ENCODE measurements around the gene AJAP1. TPM values are rescaled to one million over a fixed set of nuclear protein-coding genes. Genes with fewer than 3 reads are reported as not detected.

The AJAP1 gene
- total RNA-seq, 1 donor from 2014 or later, result 0.26 TPM

- Histone ChIP-seq H3K27me3 (ENCODE audit: control insufficient read depth, insufficient read depth, low read length) (no peaks in the 10 kb centered on the region), H3K4me3 (ENCODE audit: low read depth, low read length) (no peak overlapping the region), H3K36me3 (ENCODE audit: control insufficient read depth, insufficient read depth, low read length) (no peaks in the 10 kb centered on the region)
- DNase-seq (ENCODE audit: low read depth) (no peak), FAIRE-seq (no peak)
- TF ChIP-seq, protein P1, sequence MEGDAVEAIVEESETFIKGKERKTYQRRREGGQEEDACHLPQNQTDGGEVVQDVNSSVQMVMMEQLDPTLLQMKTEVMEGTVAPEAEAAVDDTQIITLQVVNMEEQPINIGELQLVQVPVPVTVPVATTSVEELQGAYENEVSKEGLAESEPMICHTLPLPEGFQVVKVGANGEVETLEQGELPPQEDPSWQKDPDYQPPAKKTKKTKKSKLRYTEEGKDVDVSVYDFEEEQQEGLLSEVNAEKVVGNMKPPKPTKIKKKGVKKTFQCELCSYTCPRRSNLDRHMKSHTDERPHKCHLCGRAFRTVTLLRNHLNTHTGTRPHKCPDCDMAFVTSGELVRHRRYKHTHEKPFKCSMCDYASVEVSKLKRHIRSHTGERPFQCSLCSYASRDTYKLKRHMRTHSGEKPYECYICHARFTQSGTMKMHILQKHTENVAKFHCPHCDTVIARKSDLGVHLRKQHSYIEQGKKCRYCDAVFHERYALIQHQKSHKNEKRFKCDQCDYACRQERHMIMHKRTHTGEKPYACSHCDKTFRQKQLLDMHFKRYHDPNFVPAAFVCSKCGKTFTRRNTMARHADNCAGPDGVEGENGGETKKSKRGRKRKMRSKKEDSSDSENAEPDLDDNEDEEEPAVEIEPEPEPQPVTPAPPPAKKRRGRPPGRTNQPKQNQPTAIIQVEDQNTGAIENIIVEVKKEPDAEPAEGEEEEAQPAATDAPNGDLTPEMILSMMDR (IDR thresholded peaks at IDR 0.05; ENCODE audit: insufficient read depth, low read length, severe bottlenecking), result no peak
Measured at GRCh38 chr1:4626560-4627319, 27.7 kb upstream of the AJAP1 start.

DNA sequence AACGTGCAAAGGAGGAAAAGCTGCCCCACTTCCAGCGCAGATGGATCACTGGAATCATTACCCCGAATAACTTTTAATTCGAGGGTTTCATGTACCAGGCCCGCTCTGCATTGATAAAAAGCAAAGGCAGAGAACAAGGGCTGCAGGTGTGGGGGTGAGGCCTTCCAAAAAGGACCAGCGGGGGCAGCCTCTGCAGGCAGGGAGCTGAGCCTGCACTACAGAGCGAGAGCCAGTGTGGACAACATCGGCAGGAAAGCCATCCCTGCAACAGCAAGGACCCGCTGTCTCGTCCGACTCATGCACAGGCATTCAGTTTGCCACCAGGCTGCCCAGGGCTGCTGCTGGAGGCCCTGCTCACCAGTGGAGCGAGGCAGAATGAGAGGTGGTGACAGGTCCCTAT lies 27.1 kb upstream of the AJAP1 start:
- no peak overlapping the region for H3K4me3 ChIP-seq (ENCODE audit: low read depth, low read length)
- no peaks in the 10 kb centered on the region for H3K36me3 ChIP-seq (ENCODE audit: control insufficient read depth, insufficient read depth, low read length)
- DNase-seq (ENCODE audit: low read depth) (no peak), FAIRE-seq (no peak)
- H3K27me3 ChIP-seq (ENCODE audit: control insufficient read depth, insufficient read depth, low read length), result no peaks in the 10 kb centered on the region
- TF ChIP-seq, protein P1 (IDR thresholded peaks at IDR 0.05; ENCODE audit: insufficient read depth, low read length, severe bottlenecking), result no peak

DNA sequence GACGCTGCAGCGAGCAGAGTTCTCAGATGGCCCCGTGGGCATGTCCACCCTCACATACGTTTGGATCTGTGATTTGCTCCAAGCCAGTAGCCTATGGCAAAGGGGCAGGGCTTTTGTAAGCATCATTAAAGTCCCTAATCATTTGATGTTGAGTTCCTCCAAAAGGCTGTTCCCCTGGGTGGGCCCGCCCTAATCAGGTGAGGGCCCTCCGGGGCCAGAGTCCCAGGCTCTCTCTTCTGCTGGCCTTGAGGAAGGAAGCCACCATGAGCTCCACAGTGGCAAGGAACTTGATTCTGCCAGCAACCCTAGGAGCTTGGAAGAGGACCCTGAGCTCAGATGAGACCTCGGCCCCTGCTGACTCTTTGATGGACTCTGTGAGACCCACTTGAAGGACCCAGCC lies 25.4 kb upstream of the AJAP1 start:
- Histone ChIP-seq H3K27me3 (ENCODE audit: control insufficient read depth, insufficient read depth, low read length) (no peaks in the 10 kb centered on the region), H3K36me3 (ENCODE audit: control insufficient read depth, insufficient read depth, low read length) (no peaks in the 10 kb centered on the region), H3K4me3 (ENCODE audit: low read depth, low read length) (no peak overlapping the region)
- TF ChIP-seq, protein P1 (IDR thresholded peaks at IDR 0.05; ENCODE audit: insufficient read depth, low read length, severe bottlenecking), result no peak
- DNase-seq (ENCODE audit: low read depth) (no peak), FAIRE-seq (no peak)

DNA sequence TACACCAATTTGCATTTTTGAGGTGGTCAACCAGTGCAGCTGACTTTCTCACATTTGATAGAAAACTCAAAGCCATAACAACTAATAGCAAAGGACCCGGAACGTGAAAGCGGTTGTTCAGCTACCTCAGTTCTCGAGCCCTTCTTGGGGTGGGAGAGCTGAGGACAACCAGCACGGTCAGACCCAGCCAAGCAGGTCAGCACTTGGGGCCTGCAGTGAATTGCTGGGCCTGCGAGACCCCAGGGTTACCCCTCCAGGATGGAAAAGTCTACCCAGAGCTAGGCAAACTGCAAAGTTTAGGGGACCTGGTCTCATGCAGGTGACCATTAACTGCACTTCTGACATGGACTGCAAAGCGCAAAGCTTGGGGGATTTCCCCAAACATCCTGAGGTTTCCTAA lies 23.8 kb upstream of the AJAP1 start:
- Histone ChIP-seq H3K36me3 (ENCODE audit: control insufficient read depth, insufficient read depth, low read length) (no peaks in the 10 kb centered on the region), H3K27me3 (ENCODE audit: control insufficient read depth, insufficient read depth, low read length) (no peaks in the 10 kb centered on the region), H3K4me3 (ENCODE audit: low read depth, low read length) (no peak overlapping the region)
- TF ChIP-seq, protein P1 (IDR thresholded peaks at IDR 0.05; ENCODE audit: insufficient read depth, low read length, severe bottlenecking), result no peak
- FAIRE-seq, result no peak
- no peak for DNase-seq (ENCODE audit: low read depth)

- DNase-seq (ENCODE audit: low read depth) (no peak), FAIRE-seq (no peak)
- Histone ChIP-seq H3K36me3 (ENCODE audit: control insufficient read depth, insufficient read depth, low read length) (no peaks in the 10 kb centered on the region), H3K27me3 (ENCODE audit: control insufficient read depth, insufficient read depth, low read length) (no peaks in the 10 kb centered on the region), H3K4me3 (ENCODE audit: low read depth, low read length) (no peak overlapping the region)
- TF ChIP-seq, protein P1 (IDR thresholded peaks at IDR 0.05; ENCODE audit: insufficient read depth, low read length, severe bottlenecking), result no peak
Measured at GRCh38 chr1:4631321-4631720, 23.1 kb upstream of the AJAP1 start.

DNA sequence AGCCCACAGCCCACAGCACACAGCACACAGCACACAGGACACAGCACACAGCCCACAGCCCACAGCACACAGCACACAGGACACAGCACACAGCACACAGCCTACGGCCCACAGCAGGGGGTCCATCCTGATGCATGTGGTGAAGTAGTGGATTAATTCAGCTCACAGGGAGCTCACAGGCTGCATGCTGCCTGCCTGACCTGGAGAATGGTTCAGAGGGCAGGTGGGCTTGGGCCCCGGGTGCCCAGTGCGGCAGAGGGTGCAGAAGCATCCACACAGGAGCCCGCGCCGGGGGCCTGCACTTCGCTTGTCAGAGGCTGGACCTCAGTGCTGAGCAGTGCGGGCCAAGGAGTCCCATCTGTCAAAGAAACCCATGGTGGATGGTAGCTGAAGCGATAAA lies 21.1 kb upstream of the AJAP1 start:
- Histone ChIP-seq H3K4me3 (ENCODE audit: low read depth, low read length) (no peak overlapping the region), H3K36me3 (ENCODE audit: control insufficient read depth, insufficient read depth, low read length) (no peaks in the 10 kb centered on the region), H3K27me3 (ENCODE audit: control insufficient read depth, insufficient read depth, low read length) (no peaks in the 10 kb centered on the region)
- TF ChIP-seq, protein P1 (IDR thresholded peaks at IDR 0.05; ENCODE audit: insufficient read depth, low read length, severe bottlenecking), result no peak
- DNase-seq (ENCODE audit: low read depth), result no peak
- FAIRE-seq, result no peak
